Right lobe of liver (tissue), 4 donors: ENCODE data around the gene CLPTM1L.

Source experiments
- POLR2A ChIP-seq: fragments of 450-650 bp; IDR thresholded peaks from one replicate; pipeline ENCODE4 v1.6.1; 2017; ENCODE audit warnings: antibody characterized with exemption, mild to moderate bottlenecking
- TF ChIP-seq, protein P1 (sequence below), 4 donors: fragments of 200-600 bp in 3 of 4; fragments of 450-650 bp in 1 of 4; IDR thresholded peaks; one replicate each; pipeline versions ENCODE4 v1.5.1 to v1.8.0; 2016 to 2022; ENCODE audit warnings: antibody characterized with exemption in 4 of 4, mild to moderate bottlenecking in 2 of 4
- donor health status: DM: no; HTN: no; CAD: no.
- donor health status: DM: no; HTN: no; CAD: no.
- donor health status: DM: no; HTN: yes; CAD: no.

DNA sequence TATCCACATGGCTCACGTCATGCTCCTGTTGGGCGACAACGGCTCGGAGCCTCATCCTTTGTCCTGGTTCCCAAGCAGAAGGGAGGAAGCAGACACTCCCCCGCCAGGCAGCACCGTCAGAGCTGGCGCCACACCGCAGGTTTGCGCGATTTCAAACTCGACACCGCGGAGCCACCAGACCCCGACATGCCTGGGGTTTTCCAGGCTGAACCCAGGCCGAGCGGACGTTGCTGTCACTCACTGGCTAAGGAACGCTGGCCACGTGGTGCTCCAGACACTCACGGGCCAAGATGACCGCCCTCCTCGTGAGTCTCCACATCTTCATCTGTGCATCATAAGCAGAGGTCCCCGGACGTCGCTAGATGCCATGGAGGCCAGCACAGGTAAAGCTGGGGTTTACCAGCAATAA lies 59.0 kb downstream of the CLPTM1L start:
- TF ChIP-seq, protein P1, sequence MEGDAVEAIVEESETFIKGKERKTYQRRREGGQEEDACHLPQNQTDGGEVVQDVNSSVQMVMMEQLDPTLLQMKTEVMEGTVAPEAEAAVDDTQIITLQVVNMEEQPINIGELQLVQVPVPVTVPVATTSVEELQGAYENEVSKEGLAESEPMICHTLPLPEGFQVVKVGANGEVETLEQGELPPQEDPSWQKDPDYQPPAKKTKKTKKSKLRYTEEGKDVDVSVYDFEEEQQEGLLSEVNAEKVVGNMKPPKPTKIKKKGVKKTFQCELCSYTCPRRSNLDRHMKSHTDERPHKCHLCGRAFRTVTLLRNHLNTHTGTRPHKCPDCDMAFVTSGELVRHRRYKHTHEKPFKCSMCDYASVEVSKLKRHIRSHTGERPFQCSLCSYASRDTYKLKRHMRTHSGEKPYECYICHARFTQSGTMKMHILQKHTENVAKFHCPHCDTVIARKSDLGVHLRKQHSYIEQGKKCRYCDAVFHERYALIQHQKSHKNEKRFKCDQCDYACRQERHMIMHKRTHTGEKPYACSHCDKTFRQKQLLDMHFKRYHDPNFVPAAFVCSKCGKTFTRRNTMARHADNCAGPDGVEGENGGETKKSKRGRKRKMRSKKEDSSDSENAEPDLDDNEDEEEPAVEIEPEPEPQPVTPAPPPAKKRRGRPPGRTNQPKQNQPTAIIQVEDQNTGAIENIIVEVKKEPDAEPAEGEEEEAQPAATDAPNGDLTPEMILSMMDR (IDR thresholded peaks at IDR 0.05) = no peak
- no peak for TF ChIP-seq POLR2A
